HG02840 (cell line): ENCODE results near the gene POLE.
"Not testable (repeated sequence)": the region's sequence is repeated elsewhere in the genome, so short reads cannot be mapped to it uniquely, and the experiment has no call there.

Experiments used
- ATAC-seq: cut with Tn5 transposase; IDR thresholded peaks from one replicate; pipeline ENCODE4 v1.9.1; 2021; ENCODE audit warnings: mild to moderate bottlenecking, moderate library complexity, moderate number of reproducible peaks; ENCODE audit not compliant: unreplicated experiment, low FRiP score

Gene POLE

DNA sequence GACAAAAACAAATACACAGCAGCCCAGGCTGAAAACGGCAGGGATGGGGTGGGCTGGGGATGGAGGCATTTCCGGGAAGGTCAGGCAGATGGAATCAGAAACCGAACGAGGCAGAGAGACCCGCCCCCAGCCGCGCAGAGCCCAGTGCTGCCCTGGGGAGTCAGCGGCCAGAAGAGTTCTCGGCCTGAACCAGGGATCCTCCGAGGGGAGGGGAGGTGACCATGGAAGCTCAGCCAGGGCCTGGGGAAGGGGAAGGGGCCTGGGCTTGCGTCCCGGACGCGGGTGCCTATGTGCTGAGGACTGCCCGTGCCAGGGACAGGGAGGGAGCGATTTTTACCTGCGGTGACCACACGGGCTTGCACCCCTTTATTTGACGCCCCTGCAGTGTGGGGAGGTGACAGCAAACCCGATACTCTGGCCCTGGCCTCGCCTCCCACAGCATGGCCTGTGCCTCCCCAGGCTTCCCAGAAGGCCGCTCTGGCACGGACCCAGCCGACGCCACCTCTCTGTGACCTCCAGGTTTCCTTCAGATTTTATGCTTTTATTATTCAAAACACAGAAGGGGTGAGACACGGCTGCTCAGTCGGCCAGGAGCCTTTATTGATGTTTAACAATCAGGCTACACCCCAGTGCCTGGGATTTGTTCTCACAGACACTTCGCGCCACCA lies 84.4 kb downstream of the POLE start:
- no peak for ATAC-seq

DNA sequence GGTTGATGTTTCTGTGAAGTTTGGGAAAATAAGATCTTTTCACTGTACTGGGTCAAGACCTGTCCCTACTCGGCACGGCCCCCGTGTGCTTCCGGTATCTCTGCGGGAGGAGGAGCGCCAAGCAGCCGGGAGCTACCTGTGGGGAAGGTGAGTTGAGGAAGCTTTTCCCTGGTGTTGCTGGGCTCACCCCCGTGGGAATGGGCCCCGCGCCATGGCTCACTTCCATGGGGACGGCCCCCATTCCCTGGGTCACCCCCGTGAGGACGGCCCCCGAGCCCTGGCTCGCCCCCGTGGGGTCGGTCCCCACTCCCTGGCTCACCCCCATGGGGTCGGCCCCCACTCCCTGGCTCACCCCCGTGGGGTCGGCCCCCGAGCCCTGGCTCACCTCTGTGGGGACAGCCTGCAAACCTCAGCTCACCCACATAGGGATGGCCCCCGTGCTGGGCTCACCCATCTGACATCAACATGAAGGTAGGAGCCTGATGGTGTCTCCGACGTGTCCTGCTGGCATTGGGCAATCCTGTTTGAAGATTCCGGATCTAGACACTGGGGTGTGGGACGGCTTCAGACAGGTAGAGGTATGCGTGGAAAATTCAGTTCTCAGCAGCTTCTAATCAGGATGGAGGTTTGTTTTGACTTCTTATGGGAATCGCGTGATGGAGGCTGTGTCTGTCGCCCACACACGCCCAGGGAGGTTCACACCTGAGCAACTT lies 85.8 kb downstream of the POLE start:
- no peak for ATAC-seq

DNA sequence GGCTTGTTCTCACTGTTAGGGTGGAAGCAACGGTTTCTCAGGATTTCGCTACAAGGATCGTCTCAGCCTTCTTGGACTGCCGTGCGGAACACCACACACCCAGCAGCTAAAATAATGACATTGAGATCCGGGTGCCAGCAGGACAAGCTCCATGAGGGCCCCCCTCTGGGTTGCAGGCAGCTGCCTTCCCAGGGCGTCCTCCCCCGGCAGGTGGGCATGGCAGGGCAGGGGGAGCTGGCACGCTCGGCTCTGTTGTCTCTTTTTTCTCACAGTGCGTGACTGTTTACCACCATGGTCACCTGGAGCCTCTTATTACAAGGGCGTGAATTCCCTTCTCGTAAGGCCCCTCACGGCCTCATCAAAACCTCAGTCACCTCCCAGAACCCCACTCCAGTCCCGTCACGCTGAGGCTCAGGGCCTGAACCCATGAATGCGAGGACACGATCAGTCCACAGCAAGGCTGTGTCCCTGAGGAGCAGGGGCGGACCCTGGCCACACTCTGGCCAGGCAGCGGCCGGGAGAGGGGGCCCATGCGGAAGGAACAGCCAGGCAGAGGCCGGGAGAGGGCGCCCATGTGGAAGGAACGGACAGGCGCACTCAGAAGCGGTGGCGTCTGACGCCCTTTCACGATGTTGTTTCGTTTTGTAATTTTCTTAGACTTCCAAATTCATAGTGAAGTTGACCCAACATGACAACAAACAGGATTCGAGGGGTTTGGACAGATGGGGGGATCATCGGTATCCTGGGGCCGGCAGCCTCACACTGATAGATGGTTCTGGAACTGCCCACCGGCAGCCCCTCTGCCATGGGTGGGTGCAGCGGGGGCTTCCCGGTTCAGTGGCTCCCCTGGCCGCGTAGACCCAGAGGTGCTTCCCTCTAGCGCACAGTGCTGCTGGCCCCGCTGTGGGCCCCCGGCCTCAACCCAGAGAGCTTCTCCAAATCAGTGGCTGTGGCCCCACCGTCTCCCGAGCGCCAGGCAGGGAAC lies 86.8 kb downstream of the POLE start:
- no peak for ATAC-seq

DNA sequence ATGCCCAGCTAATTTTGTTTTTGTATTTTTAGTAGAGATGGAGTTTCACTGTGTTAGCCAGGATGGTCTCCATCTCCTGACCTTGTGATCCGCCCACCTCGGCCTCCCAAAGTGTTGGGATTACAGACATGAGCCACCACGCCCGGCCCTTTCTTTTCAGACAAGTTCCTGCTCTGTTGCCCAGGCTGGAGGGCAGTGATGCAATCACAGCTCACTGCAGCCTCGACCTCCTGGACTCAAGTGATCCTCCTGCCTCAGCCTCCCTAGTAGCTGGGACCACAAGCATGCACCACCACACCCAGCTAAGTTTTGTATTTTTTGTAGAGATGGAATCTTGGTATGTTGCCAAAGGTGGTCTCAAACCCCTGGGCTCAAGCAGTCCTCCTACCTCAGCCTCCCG lies 87.6 kb downstream of the POLE start:
- ATAC-seq, result not testable (repeated sequence)

DNA sequence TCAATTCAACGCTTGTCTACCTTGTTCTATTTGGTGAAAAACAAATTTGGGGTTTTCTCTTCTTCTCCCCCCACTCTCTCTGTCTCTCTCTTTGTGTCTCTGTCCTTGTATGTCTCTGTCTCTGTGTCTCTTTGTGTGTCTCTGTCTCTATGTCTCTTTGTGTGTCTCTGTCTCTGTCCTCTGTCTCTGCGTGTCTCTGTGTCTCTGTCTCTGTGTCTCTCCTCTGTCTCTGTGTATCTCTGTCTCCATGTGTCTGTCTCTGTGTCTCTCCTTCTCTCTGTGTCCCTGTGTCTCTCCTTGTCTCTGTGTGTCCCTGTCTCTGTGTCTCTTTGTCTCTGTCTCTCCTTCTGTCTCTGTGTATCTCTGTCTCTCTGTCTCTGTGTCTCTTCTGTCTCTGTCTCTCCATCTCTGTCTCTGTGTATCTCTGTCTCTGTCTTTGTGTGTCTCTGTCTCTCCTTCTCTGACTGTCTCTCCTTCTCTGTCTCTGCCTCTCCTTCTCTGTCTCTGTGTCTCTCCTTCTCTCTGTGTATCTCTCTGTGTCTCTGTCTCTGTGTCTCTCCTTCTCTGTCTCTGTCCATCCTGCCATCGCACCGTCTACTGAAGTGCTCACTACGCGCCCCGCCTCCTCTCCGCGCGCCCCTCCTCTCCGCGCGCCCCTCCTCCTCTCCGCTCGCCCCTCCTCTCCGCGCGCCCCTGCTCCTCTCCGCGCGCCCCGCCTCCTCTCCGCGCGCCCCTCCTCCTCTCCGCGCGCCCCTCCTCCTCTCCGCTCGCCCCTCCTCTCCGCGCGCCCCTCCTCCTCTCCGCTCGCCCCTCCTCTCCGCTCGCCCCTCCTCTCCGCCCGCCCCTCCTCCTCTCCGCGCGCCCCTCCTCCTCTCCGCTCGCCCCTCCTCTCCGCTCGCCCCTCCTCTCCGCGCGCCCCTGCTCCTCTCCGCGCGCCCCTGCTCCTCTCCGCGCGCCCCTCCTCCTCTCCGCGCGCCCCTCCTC lies 89.5 kb downstream of the POLE start:
- ATAC-seq, result no peak

DNA sequence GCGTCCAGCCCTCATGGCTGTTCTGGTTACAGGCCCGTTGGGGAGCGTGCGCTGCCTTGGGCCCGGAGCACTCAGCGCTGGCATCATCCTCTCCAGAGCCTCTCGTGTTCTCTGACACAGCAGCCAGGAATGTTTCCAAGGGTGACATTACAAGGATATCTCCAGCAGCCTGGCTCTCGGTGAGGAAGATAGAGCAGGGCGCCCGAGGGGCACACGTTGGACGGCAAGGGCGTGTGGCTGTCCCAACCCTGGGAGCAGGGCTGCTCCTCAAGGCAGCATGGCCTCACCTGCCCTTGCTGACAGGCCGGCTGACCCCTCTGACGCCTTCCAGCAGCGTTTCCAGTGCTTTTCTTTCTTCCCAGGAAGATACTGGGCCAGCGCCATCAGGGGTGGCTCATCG lies 91.1 kb downstream of the POLE start:
- no peak for ATAC-seq

DNA sequence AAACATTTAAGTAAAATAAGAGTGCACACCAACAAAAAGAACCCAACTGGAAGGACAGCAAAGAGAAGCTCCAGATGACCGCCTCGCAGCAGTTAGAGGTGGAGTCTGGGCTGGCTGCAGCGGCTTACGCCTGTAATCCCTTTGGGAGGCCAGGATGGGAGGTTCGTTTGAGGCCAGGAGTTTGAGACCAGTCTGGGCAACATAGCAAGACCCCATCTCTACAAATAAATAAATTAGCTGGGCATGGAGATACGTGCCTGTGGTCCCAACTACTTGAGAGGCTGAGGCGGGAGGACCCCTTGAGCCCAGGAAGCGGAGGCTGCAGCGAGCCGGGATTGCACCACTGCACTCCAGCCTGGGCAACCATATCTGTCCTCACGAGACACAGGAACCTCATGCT lies 92.0 kb downstream of the POLE start:
- no peak for ATAC-seq

DNA sequence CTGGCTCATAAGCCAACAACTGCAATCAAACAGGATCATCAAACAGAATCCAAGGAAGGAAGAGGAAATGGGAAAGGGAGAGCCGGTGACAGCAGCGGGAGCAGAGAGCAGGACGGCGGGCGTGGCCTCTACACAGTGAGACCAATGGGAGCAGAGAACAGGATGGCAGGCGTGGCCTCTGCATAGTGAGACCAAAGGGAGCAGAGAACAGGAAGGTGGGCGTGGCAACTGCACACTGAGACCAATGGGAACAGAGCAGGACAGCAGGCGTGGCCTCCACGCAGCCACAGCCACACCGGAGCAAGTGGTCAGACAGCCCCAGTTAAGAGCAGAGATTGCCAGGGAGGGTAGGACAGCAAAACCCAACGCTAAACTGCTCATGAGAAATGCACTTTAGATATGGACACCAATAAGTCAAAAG lies 93.2 kb downstream of the POLE start:
- no peak for ATAC-seq

DNA sequence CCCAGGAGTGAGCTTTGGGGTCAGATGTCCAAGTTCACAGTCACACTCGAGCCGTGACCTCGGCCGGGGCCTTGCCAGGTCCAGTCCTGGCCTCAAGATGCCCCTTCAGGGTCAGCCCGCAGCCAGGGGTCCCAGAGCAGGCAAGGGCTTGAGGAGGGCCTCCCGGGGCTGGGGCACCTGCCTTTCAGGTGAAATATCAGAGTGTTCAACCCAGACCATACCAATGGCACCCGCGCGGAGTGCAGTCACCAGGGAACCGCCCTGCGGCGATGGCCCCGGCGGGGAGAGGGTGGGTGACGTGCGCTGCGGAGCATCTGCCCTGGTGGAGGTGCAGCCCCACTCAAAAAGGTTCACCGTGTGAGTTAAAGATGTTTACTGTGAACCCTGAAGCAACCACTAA lies 93.6 kb downstream of the POLE start:
- ATAC-seq, result no peak

DNA sequence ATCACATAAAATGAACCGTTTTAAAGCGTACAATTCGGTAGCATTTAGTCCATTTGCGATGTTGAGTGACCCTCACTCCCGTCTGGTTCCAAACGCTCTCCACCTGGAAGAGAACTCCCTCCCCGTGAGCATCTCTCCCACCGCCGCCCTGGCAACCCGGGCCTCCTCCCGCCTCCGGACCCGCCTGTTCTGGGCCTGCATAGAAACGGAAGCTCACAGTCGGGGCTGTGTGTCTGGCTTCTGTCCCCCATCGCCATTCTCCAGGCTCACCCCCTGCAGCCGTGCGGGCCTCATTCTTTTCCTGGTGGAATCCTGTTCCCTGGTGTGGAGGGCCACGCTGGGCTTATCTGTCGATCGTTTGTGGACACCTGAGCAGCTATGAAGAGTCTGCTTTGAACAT lies 94.1 kb downstream of the POLE start:
- ATAC-seq, result no peak

DNA sequence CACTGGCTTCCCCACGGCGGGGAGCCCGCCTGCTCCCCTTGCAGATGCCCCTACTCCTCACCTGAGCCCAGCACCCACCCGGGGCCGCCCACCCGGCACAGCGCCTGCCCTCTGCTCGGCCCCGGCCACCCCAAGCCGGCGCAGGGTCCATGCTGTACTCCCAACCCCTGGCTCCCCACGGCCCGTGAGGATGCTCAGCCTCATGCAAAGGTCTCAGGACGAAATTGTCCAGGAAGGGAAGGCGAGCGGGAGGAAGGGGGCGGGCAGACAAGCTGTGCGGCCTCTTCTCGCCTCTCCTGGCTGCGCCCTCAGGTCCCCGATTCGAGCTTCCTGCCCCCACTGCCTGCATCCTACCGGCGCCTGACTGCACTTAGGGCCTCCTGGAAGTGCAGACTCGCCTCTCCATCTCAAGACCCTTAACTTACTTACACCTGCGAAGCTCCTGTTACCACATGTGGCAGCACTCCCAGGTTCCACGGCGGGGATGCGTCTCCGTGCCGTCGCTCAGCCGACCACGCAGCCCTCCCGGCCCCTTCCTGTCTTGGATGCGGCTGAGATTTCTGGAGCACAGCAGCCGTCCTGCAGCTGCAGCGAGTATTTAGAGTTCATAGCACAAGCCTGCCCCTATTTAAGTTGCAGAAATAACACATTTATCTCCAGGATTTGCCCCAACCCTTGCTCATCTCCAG lies 94.7 kb downstream of the POLE start:
- no peak for ATAC-seq

DNA sequence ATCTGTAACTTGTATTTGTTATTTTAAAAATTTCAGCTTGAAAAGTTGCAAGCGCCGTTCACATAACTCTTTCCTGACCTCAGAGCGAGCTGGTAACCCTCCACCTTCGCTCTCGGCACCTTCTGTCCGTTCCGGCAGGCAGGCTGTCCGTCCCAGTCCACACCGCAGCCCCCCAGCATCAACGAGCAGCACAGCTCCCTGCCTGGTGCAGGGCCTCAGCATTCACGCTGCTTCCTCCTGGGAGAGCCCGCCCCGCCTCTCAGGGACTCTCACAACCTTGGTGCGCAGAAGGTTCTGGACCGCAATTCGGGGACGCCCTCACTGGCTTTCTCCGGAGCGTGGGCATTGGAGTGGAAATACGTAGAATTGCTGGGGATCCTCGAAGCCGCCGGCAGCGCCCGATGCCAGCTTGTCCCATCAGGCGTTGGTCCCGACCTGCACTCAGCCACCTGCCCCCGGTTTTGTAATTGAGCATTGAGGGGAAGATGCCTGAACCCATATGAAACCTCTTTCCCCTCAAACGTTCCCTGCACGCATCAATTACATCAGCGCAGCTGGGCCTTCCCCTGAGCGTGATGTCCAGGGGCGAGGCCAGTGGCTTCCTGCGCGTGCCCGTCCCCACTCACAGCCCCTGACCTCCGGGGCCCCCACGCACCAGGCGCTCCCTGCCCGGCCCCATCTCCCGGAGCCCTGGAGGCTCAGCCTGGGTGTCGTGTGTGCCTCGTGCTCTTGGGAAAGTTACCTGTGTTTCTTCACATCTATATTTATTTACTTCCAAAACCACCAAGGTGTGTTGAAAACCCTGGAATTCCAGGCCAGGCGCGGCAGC lies 95.8 kb downstream of the POLE start:
- no peak for ATAC-seq

DNA sequence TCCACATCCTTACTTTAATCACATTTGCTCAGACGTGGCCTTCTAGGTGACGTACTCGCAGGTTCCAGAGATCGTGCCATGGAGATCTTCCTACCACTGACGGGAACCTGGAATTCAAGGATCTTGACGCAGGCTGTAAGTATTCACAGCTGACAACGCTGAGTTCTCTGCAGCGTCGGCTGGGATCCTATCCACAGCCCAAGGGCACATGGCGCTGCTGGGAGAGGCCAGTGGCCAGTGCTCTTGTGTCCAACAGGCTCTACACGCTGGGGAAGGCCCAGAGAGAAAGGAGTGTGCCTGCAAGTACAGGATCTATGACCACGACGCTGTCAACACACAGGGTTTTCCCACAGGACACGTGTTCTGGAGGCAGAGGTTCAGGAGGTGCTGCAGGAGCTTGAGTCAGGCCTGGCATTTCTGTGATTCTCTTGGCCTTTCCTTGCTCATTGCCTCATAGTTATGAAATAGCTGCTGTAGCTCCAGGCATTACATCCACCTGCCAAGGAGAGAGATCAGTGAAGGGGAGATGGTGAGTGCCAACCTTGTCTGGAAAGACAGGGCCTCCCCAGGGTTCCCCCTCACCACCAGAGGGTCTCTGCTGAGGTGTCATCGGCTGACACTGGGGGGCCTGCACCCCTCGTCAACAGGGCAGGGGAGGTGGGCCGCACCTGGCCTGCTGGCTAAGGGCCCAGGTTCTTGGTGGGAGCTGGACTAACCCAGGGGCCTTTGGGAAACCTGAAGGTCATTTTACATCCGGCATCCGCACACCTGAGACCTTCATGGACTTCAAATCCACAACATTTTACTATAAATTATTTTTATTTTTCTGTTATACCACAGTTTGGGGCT lies 98.1 kb downstream of the POLE start:
- no peak for ATAC-seq

DNA sequence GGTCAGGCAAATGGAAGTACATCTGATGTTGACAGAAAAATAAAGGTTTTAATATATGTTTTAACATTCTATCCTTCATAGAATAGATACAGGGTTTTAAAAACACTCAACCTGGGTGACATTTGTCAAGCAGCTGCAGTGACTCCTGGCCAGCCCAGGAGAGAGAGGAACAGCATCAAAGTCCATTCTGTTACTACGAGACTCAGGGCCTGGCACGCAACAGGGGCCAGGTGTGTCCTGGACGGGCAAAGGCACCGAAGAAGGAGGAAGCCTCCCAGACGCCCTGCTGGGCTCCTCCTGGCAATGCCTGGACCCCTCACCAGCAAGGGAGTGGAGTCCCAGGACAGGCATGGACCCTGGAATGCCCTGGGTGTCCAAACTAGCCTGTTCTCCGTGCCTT lies 98.8 kb downstream of the POLE start:
- no peak for ATAC-seq

DNA sequence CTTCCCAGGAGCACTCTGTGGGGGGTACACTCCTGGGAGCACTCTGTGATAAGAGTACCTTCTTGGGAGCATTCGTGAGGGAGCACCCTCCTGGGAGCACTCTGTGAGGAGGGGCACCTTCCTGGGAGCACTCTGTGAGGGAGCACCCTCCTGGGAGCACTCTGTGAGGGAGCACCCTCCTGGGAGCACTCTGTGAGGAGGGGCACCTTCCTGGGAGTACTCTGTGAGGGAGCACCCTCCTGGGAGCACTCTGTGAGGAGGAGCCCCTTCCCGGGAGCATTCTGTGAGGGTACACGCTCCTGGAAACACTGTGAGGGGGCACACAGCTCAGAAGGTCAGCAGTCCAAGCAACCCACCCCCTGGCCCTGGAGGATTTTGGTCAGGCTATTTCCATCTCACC lies 99.4 kb downstream of the POLE start:
- no peak for ATAC-seq

DNA sequence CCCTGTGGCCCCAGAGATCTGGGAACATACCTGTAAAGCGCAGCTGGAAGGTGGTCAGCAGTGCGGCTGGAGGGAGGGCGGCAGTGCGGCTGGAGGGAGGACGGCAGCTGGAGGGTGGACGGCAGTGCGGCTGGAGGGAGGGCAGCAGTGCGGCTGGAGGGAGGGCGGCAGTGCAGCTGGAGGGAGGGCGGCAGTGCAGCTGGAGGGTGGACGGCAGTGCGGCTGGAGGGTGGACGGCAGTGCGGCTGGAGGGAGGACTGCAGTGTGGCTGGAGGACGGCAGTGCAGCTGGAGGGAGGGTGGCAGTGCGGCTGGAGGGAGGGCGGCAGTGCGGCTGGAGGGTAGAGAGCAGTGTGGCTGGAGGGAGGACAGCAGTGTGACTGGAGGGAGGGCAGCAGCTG lies 100.2 kb downstream of the POLE start:
- no peak for ATAC-seq

DNA sequence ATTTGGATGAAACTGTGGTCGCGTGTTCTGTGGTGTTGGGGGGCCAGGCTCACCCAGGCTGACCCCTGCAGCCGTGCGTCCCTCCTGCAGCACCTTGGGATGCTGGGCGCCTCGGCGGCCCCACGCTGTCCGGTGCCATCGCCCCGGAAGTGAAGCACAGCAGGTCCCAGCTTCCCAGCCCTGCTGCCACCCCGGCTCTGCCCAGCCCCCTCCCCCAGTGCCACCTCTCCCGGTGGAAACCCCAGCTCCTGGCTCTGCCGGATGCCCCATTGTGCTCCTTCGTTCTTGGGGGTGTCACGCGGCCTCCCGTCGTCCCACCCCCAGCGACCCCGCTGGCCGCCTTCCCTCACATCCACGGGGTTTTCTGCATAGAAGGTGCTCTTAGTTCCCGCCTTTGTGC lies 102.0 kb downstream of the POLE start:
- no peak for ATAC-seq

DNA sequence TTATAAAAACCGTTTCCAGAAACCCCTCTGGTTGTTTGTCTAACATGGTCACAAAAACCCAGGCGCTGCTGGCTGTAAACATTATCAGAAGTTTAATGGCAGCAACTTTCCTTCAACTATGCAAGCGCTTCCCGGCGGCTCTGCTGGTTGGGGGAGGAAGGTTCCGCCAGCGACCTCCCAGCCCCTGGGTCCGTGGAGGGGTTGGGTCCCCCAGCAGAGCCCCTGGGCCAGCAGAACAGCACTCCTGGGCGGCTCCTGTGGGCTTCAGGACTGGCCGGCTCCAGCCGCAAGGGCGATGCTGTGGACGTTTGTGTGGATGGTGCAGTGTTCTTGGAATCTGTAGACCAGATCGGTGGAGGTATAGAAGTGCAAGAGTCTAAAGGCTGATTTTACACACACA lies 102.7 kb downstream of the POLE start:
- ATAC-seq, result no peak
